CD4-positive, alpha-beta memory T cell (primary cell): Measurements from ENCODE around the gene FNBP1. TPM values are rescaled to one million over a fixed set of nuclear protein-coding genes. Genes with fewer than 3 reads are reported as not detected.
"Not testable (repeated sequence)": the region's sequence is repeated elsewhere in the genome, so short reads cannot be mapped to it uniquely, and the experiment has no call there.

Experiments used
- CTCF ChIA-PET: fragments of 350-600 bp; sonication (Branson Sonifier 250); formaldehyde crosslinking; loops from one replicate; lab custom pipeline; 2021; ENCODE audit warnings: inconsistent platforms; ENCODE audit not compliant: partially characterized antibody; lab: Charles Lee
- POLR2A ChIA-PET: fragments of 350-600 bp; sonication (Branson Sonifier 250); formaldehyde crosslinking; loops from one replicate; lab custom pipeline; 2021; ENCODE audit not compliant: partially characterized antibody; lab: Charles Lee
- DNase-seq, 5 donors: peaks; one replicate each; pipeline versions ENCODE4 v3.0.0 to v3.0.0-alpha.2; 2020 to 2022; ENCODE audit warnings: mixed read lengths in 1 of 5
- H3K27ac ChIP-seq: one replicate; pipeline ENCODE4 v1.7.0; 2013; ENCODE audit warnings: low read depth, low read length
- H3K27me3 ChIP-seq: 2 replicates; pipeline ENCODE4 v1.7.0; 2013; ENCODE audit warnings: mild to moderate bottlenecking, low read length, moderate library complexity; ENCODE audit not compliant: insufficient read depth
- H3K36me3 ChIP-seq: 2 replicates; pipeline ENCODE4 v1.7.0; 2013; ENCODE audit warnings: mild to moderate bottlenecking, low read length, moderate library complexity; ENCODE audit not compliant: insufficient read depth
- H3K4me1 ChIP-seq: 2 replicates; pipeline ENCODE4 v1.7.0; 2013; ENCODE audit warnings: mild to moderate bottlenecking, low read length, moderate library complexity; ENCODE audit not compliant: insufficient read depth
- H3K4me3 ChIP-seq, 2 donors: one replicate each; pipeline ENCODE4 v1.7.0; 2013; ENCODE audit warnings: low read length in 2 of 2, mild to moderate bottlenecking in 1 of 2
- H3K9me3 ChIP-seq, 2 donors: one replicate each; pipeline ENCODE4 v1.7.0; 2013; ENCODE audit warnings: low read length in 2 of 2, control low read depth in 1 of 2; ENCODE audit not compliant: control insufficient read depth in 1 of 2
- H3K27ac Mint-ChIP-seq, 7 donors: one replicate each; pipeline ENCODE4 v1.8.0; 2020 to 2021; ENCODE audit warnings: mixed read lengths in 7 of 7, mild to moderate bottlenecking in 6 of 7, inconsistent platforms in 3 of 7, moderate library complexity in 3 of 7
- H3K27me3 Mint-ChIP-seq, 2 donors: one replicate each; pipeline ENCODE4 v1.8.0; 2020 to 2021; ENCODE audit warnings: mixed read lengths in 2 of 2
- H3K36me3 Mint-ChIP-seq, 2 donors: one replicate each; pipeline ENCODE4 v1.8.0; 2020 to 2021; ENCODE audit warnings: mixed read lengths in 2 of 2, inconsistent platforms in 1 of 2, mild to moderate bottlenecking in 1 of 2
- H3K4me1 Mint-ChIP-seq, 4 donors: one replicate each; pipeline ENCODE4 v1.8.0; 2020 to 2021; ENCODE audit warnings: mixed read lengths in 4 of 4, mild to moderate bottlenecking in 1 of 4
- H3K4me3 Mint-ChIP-seq, 8 donors: one replicate each; pipeline ENCODE4 v1.8.0; 2020 to 2021; ENCODE audit warnings: mixed read lengths in 8 of 8, mild to moderate bottlenecking in 7 of 8, moderate library complexity in 6 of 8, inconsistent platforms in 3 of 8
- H3K9me3 Mint-ChIP-seq, 8 donors: one replicate each; pipeline ENCODE4 v1.8.0; 2020 to 2021; ENCODE audit warnings: mixed read lengths in 8 of 8, mild to moderate bottlenecking in 5 of 8, inconsistent platforms in 3 of 8, moderate library complexity in 1 of 8
- intact Hi-C: fragments of 100-400 bp; cut with micrococcal nuclease; formaldehyde crosslinking; loops from one replicate; pipeline ENCODE4 v1.15.1; 2023
- polyA plus RNA-seq, 2 donors: library from polyadenylated mRNA; unstranded; fragments of 300-500 nt; fragmentation: Illumina TruSeq; gene quantifications; one replicate each; pipeline ENCODE4 v1.2.3, GENCODE V29; 2021
- total RNA-seq, 2 experiments: library from RNA; stranded (reverse); gene quantifications; one replicate each; pipeline ENCODE4 v1.2.3, GENCODE V29; 2021

Gene FNBP1
- total and polyA plus RNA-seq, 4 experiments from 2014 or later, result 143 to 202 (median 181) TPM

GRCh38 chr9:129954868-129955550 lies 88.0 kb downstream of the FNBP1 start:
- ChIA-PET POLR2A (interaction anchor here (0.6 to 6.2 kb wide), 10 partner anchors 8 to 92 kb away, joined by 3 to 46 read pairs (median 4); no protein-coding TSS in a partner anchor), CTCF (interaction anchor here (0.7 to 1.5 kb wide), 3 partner anchors 11 to 104 kb away, joined by 3 to 5 read pairs (median 4); no protein-coding TSS in a partner anchor)
- no peak overlapping the region for H3K4me3 ChIP-seq
- no peak for DNase-seq
- no peaks in the 10 kb centered on the region for H3K9me3 ChIP-seq
- Mint-ChIP-seq H3K36me3 (peaks cover 30 to 61% of the 10 kb centered on the region in 2 donors), H3K4me3 (peak overlapping the region in 7 of 8 donors; percentile 4 to 80 (median 36)), H3K4me1 (peaks cover 22 to 53% (median 33%) of the 10 kb centered on the region in 4 donors), H3K27ac (peak overlapping the region; percentile 34 to 87 (median 83)), H3K9me3 (no peaks in the 10 kb centered on the region), H3K27me3 (no peaks in the 10 kb centered on the region)
- intact Hi-C loops, result loop anchor here (5.0 kb wide), 1 partner anchor 33 kb away; no protein-coding TSS in a partner anchor
- H3K27ac ChIP-seq, result no peak overlapping the region
- peaks cover 27% of the 10 kb centered on the region for H3K36me3 ChIP-seq
- peaks cover 33% of the 10 kb centered on the region for H3K4me1 ChIP-seq
- H3K27me3 ChIP-seq, result no peaks in the 10 kb centered on the region

GRCh38 chr9:129953736-129954135 lies 89.3 kb downstream of the FNBP1 start:
- no peaks in the 10 kb centered on the region for H3K27me3 ChIP-seq
- H3K36me3 ChIP-seq, result peaks cover 32% of the 10 kb centered on the region
- H3K4me3 ChIP-seq, result no peak overlapping the region
- peak overlapping the region in 3 of 7 donors; percentile 14 to 57 (median 52) for H3K27ac Mint-ChIP-seq
- intact Hi-C loops, result no loop called here
- ChIA-PET CTCF (no interaction called here), POLR2A (no interaction called here)
- H3K9me3 Mint-ChIP-seq, result no peaks in the 10 kb centered on the region
- no peak overlapping the region for H3K4me3 Mint-ChIP-seq
- no peak for DNase-seq
- H3K27ac ChIP-seq, result no peak overlapping the region
- H3K4me1 Mint-ChIP-seq, result peaks cover 27 to 60% (median 39%) of the 10 kb centered on the region in 4 donors
- H3K4me1 ChIP-seq, result peaks cover 33% of the 10 kb centered on the region
- H3K27me3 Mint-ChIP-seq, result no peaks in the 10 kb centered on the region
- peaks cover 38 to 67% of the 10 kb centered on the region in 2 donors for H3K36me3 Mint-ChIP-seq
- no peaks in the 10 kb centered on the region for H3K9me3 ChIP-seq

DNA sequence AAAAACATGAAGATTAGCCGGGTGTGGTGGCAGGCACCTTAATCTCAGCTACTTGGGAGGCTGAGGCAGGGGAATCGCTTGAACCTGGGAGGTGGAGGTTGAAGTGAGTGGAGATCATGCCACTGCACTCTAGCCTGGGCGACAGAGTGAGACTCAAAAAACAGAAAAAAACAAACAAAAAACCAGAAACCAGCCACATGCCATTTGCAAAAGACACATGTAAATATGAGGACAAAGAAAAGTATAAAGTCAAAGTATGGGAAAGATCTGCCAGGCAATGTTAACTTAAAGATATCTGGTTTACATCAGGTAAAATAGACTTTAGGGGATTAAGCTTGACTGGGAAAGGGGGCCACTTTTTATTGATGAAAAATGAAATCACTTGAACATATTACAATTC lies 90.7 kb downstream of the FNBP1 start:
- peaks cover 32 to 58% of the 10 kb centered on the region in 2 donors for H3K36me3 Mint-ChIP-seq
- no peaks in the 10 kb centered on the region for H3K27me3 Mint-ChIP-seq
- POLR2A ChIA-PET, result interaction anchor here (0.7 to 2.1 kb wide), 2 partner anchors 12 to 14 kb away, joined by 3 to 10 read pairs; no protein-coding TSS in a partner anchor
- Histone ChIP-seq H3K9me3 (no peaks in the 10 kb centered on the region), H3K27me3 (no peaks in the 10 kb centered on the region), H3K27ac (no peak overlapping the region), H3K4me3 (no peak overlapping the region), H3K36me3 (peaks cover 29% of the 10 kb centered on the region), H3K4me1 (peaks cover 30% of the 10 kb centered on the region)
- intact Hi-C loops, result no loop called here
- H3K27ac Mint-ChIP-seq, result peak overlapping the region in 3 of 7 donors; percentile 47 to 63 (median 48)
- no peak overlapping the region for H3K4me3 Mint-ChIP-seq
- DNase-seq, result no peak
- H3K4me1 Mint-ChIP-seq, result peaks cover 24 to 50% (median 34%) of the 10 kb centered on the region in 4 donors
- CTCF ChIA-PET, result no interaction called here
- no peaks in the 10 kb centered on the region for H3K9me3 Mint-ChIP-seq

GRCh38 chr9:129949821-129950220 lies 93.2 kb downstream of the FNBP1 start:
- no peak overlapping the region for H3K27ac ChIP-seq
- H3K4me1 ChIP-seq, result peaks cover 35% of the 10 kb centered on the region
- DNase-seq, result no peak
- peaks cover 26 to 51% (median 40%) of the 10 kb centered on the region in 4 donors for H3K4me1 Mint-ChIP-seq
- ChIA-PET CTCF (interaction anchor here (1.4 kb wide), 1 partner anchor 9 kb away, joined by 3 read pairs; no protein-coding TSS in a partner anchor), POLR2A (interaction anchor here (0.6 to 2.3 kb wide), 5 partner anchors 9 to 65 kb away, joined by 3 to 10 read pairs (median 5); no protein-coding TSS in a partner anchor)
- H3K36me3 Mint-ChIP-seq, result peaks cover 27 to 54% of the 10 kb centered on the region in 2 donors
- no peaks in the 10 kb centered on the region for H3K9me3 Mint-ChIP-seq
- H3K27ac Mint-ChIP-seq, result peak overlapping the region in 6 of 7 donors; percentile 42 to 84 (median 72)
- intact Hi-C loops, result loop anchor here (5.0 kb wide), 1 partner anchor 87 kb away; no protein-coding TSS in a partner anchor
- no peaks in the 10 kb centered on the region for H3K27me3 Mint-ChIP-seq
- no peak overlapping the region for H3K4me3 Mint-ChIP-seq
- H3K27me3 ChIP-seq, result no peaks in the 10 kb centered on the region
- H3K9me3 ChIP-seq, result no peaks in the 10 kb centered on the region
- no peak overlapping the region for H3K4me3 ChIP-seq
- peaks cover 20% of the 10 kb centered on the region for H3K36me3 ChIP-seq

- not testable (repeated sequence) for H3K27me3 ChIP-seq, H3K27ac ChIP-seq, H3K4me3 ChIP-seq, DNase-seq, H3K9me3 ChIP-seq, H3K9me3 Mint-ChIP-seq, H3K27me3 Mint-ChIP-seq
- Mint-ChIP-seq H3K4me1 (peaks cover 34 to 54% (median 46%) of the 10 kb centered on the region in 4 donors), H3K36me3 (peaks cover 30 to 52% of the 10 kb centered on the region in 2 donors), H3K27ac (peak overlapping the region; percentile 31 to 84 (median 61)), H3K4me3 (peak overlapping the region in 1 of 8 donors; percentile 21)
- intact Hi-C loops, result loop anchor here (5.0 kb wide), 1 partner anchor 89 kb away; no protein-coding TSS in a partner anchor
- ChIA-PET POLR2A (interaction anchor here (0.9 to 2.3 kb wide), 5 partner anchors 10 to 93 kb away, joined by 3 to 10 read pairs (median 5); no protein-coding TSS in a partner anchor), CTCF (interaction anchor here (0.8 to 1.8 kb wide), 3 partner anchors 46 to 91 kb away, joined by 3 to 5 read pairs (median 4); no protein-coding TSS in a partner anchor)
- peaks cover 38% of the 10 kb centered on the region for H3K4me1 ChIP-seq
- peaks cover 19% of the 10 kb centered on the region for H3K36me3 ChIP-seq
These were observed 94.4 kb downstream of the FNBP1 start for GRCh38 chr9:129948626-129949025.

GRCh38 chr9:129946246-129946995 lies 96.6 kb downstream of the FNBP1 start:
- Mint-ChIP-seq H3K27ac (peak overlapping the region; percentile 35 to 94 (median 87)), H3K36me3 (peaks cover 45 to 52% of the 10 kb centered on the region in 2 donors), H3K27me3 (no peaks in the 10 kb centered on the region), H3K9me3 (peaks cover 0 to 4% (median 1%) of the 10 kb centered on the region in 8 donors), H3K4me1 (peaks cover 39 to 70% (median 53%) of the 10 kb centered on the region in 4 donors), H3K4me3 (peak overlapping the region; percentile 39 to 76 (median 60))
- Histone ChIP-seq H3K9me3 (no peaks in the 10 kb centered on the region), H3K4me3 (no peak overlapping the region), H3K36me3 (peaks cover 11% of the 10 kb centered on the region), H3K4me1 (peaks cover 53% of the 10 kb centered on the region), H3K27ac (peak overlapping the region; percentile 43), H3K27me3 (no peaks in the 10 kb centered on the region)
- ChIA-PET CTCF (interaction anchor here (0.6 to 1.9 kb wide), 3 partner anchors 61 to 100 kb away, joined by 3 to 4 read pairs (median 4); no protein-coding TSS in a partner anchor), POLR2A (interaction anchor here (0.9 to 3.6 kb wide), 7 partner anchors 11 to 1306 kb away, joined by 3 to 67 read pairs (median 21); partner anchors contain the start of gene FNBP1)
- intact Hi-C loops, result loop anchor here (5.0 kb wide), 1 partner anchor 91 kb away; no protein-coding TSS in a partner anchor
- DNase-seq, result no peak
